ENCODE results near the gene RASSF5.

- TF ChIP-seq, protein P1, sequence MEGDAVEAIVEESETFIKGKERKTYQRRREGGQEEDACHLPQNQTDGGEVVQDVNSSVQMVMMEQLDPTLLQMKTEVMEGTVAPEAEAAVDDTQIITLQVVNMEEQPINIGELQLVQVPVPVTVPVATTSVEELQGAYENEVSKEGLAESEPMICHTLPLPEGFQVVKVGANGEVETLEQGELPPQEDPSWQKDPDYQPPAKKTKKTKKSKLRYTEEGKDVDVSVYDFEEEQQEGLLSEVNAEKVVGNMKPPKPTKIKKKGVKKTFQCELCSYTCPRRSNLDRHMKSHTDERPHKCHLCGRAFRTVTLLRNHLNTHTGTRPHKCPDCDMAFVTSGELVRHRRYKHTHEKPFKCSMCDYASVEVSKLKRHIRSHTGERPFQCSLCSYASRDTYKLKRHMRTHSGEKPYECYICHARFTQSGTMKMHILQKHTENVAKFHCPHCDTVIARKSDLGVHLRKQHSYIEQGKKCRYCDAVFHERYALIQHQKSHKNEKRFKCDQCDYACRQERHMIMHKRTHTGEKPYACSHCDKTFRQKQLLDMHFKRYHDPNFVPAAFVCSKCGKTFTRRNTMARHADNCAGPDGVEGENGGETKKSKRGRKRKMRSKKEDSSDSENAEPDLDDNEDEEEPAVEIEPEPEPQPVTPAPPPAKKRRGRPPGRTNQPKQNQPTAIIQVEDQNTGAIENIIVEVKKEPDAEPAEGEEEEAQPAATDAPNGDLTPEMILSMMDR (IDR thresholded peaks at IDR 0.05), result no peak
- no peak for TF ChIP-seq POLR2A (IDR thresholded peaks at IDR 0.05)
Measured at GRCh38 chr1:206568779-206569352, 61.5 kb downstream of the RASSF5 start.
